ENCODE results near the gene MGAT4A. TPM values are rescaled to one million over a fixed set of nuclear protein-coding genes. Genes with fewer than 3 reads are reported as not detected.
A peak's percentile ranks its signal among the peaks of the same experiment; 100 is the strongest.
"Not testable (repeated sequence)": the region's sequence is repeated elsewhere in the genome, so short reads cannot be mapped to it uniquely, and the experiment has no call there.

The MGAT4A gene
- total RNA-seq, 1 experiment from 2014 or later: 23.0 TPM

- no peaks in the 10 kb centered on the region for H3K27me3 Mint-ChIP-seq (ENCODE audit: unreplicated experiment)
- H3K4me1 Mint-ChIP-seq (ENCODE audit: low read depth, unreplicated experiment): peaks cover 32% of the 10 kb centered on the region
- TF ChIP-seq CTCF (IDR thresholded peaks at IDR 0.05; ENCODE audit: unreplicated experiment): no peak
- no peak for DNase-seq
- H3K4me3 Mint-ChIP-seq (ENCODE audit: low read depth, unreplicated experiment): no peak overlapping the region
- no TSS peak for BruUV-seq (replicated peaks)
- intact Hi-C loops (cut with micrococcal nuclease; ENCODE audit: unreplicated experiment): no loop called here
- H3K9me3 Mint-ChIP-seq (ENCODE audit: low read depth, unreplicated experiment): no peaks in the 10 kb centered on the region
- CTCF ChIA-PET: no interaction called here
- H3K36me3 Mint-ChIP-seq (ENCODE audit: insufficient read depth, unreplicated experiment): peaks cover 8% of the 10 kb centered on the region
- no peak overlapping the region for H3K27ac Mint-ChIP-seq (ENCODE audit: unreplicated experiment)
Observed at GRCh38 chr2:98759338-98759737, 28.4 kb upstream of the MGAT4A start.

GRCh38 chr2:98757904-98758421 lies 27.0 kb upstream of the MGAT4A start:
- no TSS peak for BruUV-seq (replicated peaks)
- H3K36me3 Mint-ChIP-seq (ENCODE audit: insufficient read depth, unreplicated experiment): peaks cover 8% of the 10 kb centered on the region
- TF ChIP-seq CTCF (IDR thresholded peaks at IDR 0.05; ENCODE audit: unreplicated experiment): no peak
- CTCF ChIA-PET: interaction anchor here (0.6 to 1.3 kb wide), 3 partner anchors 9 to 109 kb away, joined by 3 to 6 read pairs (median 4); no protein-coding TSS in a partner anchor
- peak; percentile 78 for DNase-seq
- H3K9me3 Mint-ChIP-seq (ENCODE audit: low read depth, unreplicated experiment): no peaks in the 10 kb centered on the region
- intact Hi-C loops (cut with micrococcal nuclease; ENCODE audit: unreplicated experiment): no loop called here
- peaks cover 32% of the 10 kb centered on the region for H3K4me1 Mint-ChIP-seq (ENCODE audit: low read depth, unreplicated experiment)
- H3K4me3 Mint-ChIP-seq (ENCODE audit: low read depth, unreplicated experiment): peak overlapping the region; percentile 46
- H3K27ac Mint-ChIP-seq (ENCODE audit: unreplicated experiment): peak overlapping the region; percentile 87
- H3K27me3 Mint-ChIP-seq (ENCODE audit: unreplicated experiment): no peaks in the 10 kb centered on the region

GRCh38 chr2:98753801-98754200 lies 22.9 kb upstream of the MGAT4A start:
- Mint-ChIP-seq H3K4me1 (ENCODE audit: low read depth, unreplicated experiment) (peaks cover 18% of the 10 kb centered on the region), H3K27ac (ENCODE audit: unreplicated experiment) (no peak overlapping the region), H3K4me3 (ENCODE audit: low read depth, unreplicated experiment) (no peak overlapping the region), H3K27me3 (ENCODE audit: unreplicated experiment) (no peaks in the 10 kb centered on the region), H3K36me3 (ENCODE audit: insufficient read depth, unreplicated experiment) (peaks cover 8% of the 10 kb centered on the region), H3K9me3 (ENCODE audit: low read depth, unreplicated experiment) (no peaks in the 10 kb centered on the region)
- intact Hi-C loops (cut with micrococcal nuclease; ENCODE audit: unreplicated experiment): no loop called here
- no peak for DNase-seq
- CTCF ChIA-PET: no interaction called here
- no peak for TF ChIP-seq CTCF (IDR thresholded peaks at IDR 0.05; ENCODE audit: unreplicated experiment)
- BruUV-seq (replicated peaks): no TSS peak

GRCh38 chr2:98752711-98753110 lies 21.8 kb upstream of the MGAT4A start:
- DNase-seq; H3K4me3 Mint-ChIP-seq (ENCODE audit: low read depth, unreplicated experiment); H3K9me3 Mint-ChIP-seq (ENCODE audit: low read depth, unreplicated experiment); H3K4me1 Mint-ChIP-seq (ENCODE audit: low read depth, unreplicated experiment); H3K27ac Mint-ChIP-seq (ENCODE audit: unreplicated experiment); CTCF ChIA-PET; H3K27me3 Mint-ChIP-seq (ENCODE audit: unreplicated experiment); intact Hi-C loops (cut with micrococcal nuclease; ENCODE audit: unreplicated experiment); BruUV-seq (replicated peaks); H3K36me3 Mint-ChIP-seq (ENCODE audit: insufficient read depth, unreplicated experiment): not testable (repeated sequence)

GRCh38 chr2:98751748-98752147 lies 20.8 kb upstream of the MGAT4A start:
- no peak for TF ChIP-seq CTCF (IDR thresholded peaks at IDR 0.05; ENCODE audit: unreplicated experiment)
- DNase-seq: no peak
- Mint-ChIP-seq H3K9me3 (ENCODE audit: low read depth, unreplicated experiment) (no peaks in the 10 kb centered on the region), H3K36me3 (ENCODE audit: insufficient read depth, unreplicated experiment) (no peaks in the 10 kb centered on the region), H3K4me1 (ENCODE audit: low read depth, unreplicated experiment) (no peaks in the 10 kb centered on the region), H3K27me3 (ENCODE audit: unreplicated experiment) (no peaks in the 10 kb centered on the region), H3K4me3 (ENCODE audit: low read depth, unreplicated experiment) (no peak overlapping the region), H3K27ac (ENCODE audit: unreplicated experiment) (no peak overlapping the region)
- CTCF ChIA-PET: no interaction called here
- no TSS peak for BruUV-seq (replicated peaks)
- intact Hi-C loops (cut with micrococcal nuclease; ENCODE audit: unreplicated experiment): no loop called here

Measured in Calu3 (cell line).